Sigmoid colon (tissue), 7 donors: ENCODE data around the gene CORO2B. TPM values are rescaled to one million over a fixed set of nuclear protein-coding genes. Genes with fewer than 3 reads are reported as not detected.

Experiments
- DNase-seq: peaks from one replicate; pipeline ENCODE4 v3.0.0-alpha.2; 2019
- H3K27ac ChIP-seq, 4 donors: fragments of 200-600 bp; sonication (generic); one replicate each; pipeline ENCODE4 v1.5.1; 2016 to 2019; ENCODE audit warnings: mild to moderate bottlenecking in 1 of 4
- H3K27me3 ChIP-seq, 3 donors: fragments of 200-600 bp; sonication (generic); one replicate each; pipeline ENCODE4 v1.5.1; 2019; ENCODE audit warnings: mild to moderate bottlenecking in 1 of 3
- H3K36me3 ChIP-seq, 4 donors: fragments of 200-600 bp; sonication (generic); one replicate each; pipeline ENCODE4 v1.5.1; 2016 to 2019
- H3K4me1 ChIP-seq, 4 donors: fragments of 200-600 bp; sonication (generic); one replicate each; pipeline ENCODE4 v1.5.1; 2017 to 2019
- H3K4me3 ChIP-seq, 4 donors: fragments of 200-600 bp; sonication (generic); one replicate each; pipeline ENCODE4 v1.5.1; 2017 to 2019; ENCODE audit warnings: mild to moderate bottlenecking in 2 of 4, moderate library complexity in 1 of 4
- H3K9me3 ChIP-seq, 4 donors: fragments of 200-600 bp in 3 of 4; sonication (generic) in 3 of 4; one replicate each; pipeline versions ENCODE4 v1.5.1 to v1.6.1; 2013 to 2019
- EP300 ChIP-seq, 4 donors: sonication (generic); formaldehyde crosslinking; IDR thresholded peaks; one replicate each; pipeline ENCODE4 v1.6.1; 2017; ENCODE audit warnings: antibody characterized with exemption in 4 of 4
- POLR2A ChIP-seq, 2 donors: fragments of 450-650 bp; IDR thresholded peaks; one replicate each; pipeline ENCODE4 v1.6.1; 2016; ENCODE audit warnings: antibody characterized with exemption in 2 of 2, mild to moderate bottlenecking in 2 of 2, moderate library complexity in 2 of 2
- POLR2AphosphoS5 ChIP-seq, 4 donors: sonication (generic); formaldehyde crosslinking; IDR thresholded peaks; one replicate each; pipeline ENCODE4 v1.6.1; 2017; ENCODE audit warnings: antibody characterized with exemption in 4 of 4
- whole genome bisulfite sequencing, 2 donors: extraction: QIAGEN DNeasy Blood & Tissue Kit; methylation state at CpG; one replicate each; pipeline ENCODE4 v1.1.7; 2013; 5-methylcytosine and 5-hydroxymethylcytosine counted together
- intact Hi-C: fragments of 100-400 bp; cut with DNase I; formaldehyde crosslinking; loops from one replicate; pipeline ENCODE4 v1.15.1; 2023
- polyA plus RNA-seq, 3 donors: library from polyadenylated mRNA; stranded (reverse); fragments of 200-250 nt; gene quantifications; one replicate each; pipeline ENCODE4 v1.2.3, GENCODE V29; 2013
- total RNA-seq, 4 donors: library from RNA; depleted of rRNA; stranded (reverse); fragments of >200 nt; gene quantifications; one replicate each; pipeline ENCODE4 v1.1.0, GENCODE V29; 2016
- TF ChIP-seq, protein P1 (sequence below), 4 experiments: fragments of 450-650 bp in 3 of 4; fragments of 200-600 bp in 1 of 4; IDR thresholded peaks; one replicate each; pipeline ENCODE4 v1.5.1; 2016 to 2019; ENCODE audit warnings: antibody characterized with exemption in 4 of 4, mild to moderate bottlenecking in 3 of 4, moderate library complexity in 2 of 4
- donor health status: healthy with polysubstance abuse.
- donor health status: Bipolar disorder and iron deficiency.
- donor health status: healthy.

Gene CORO2B
- total and polyA plus RNA-seq, 7 donors = 0.46 to 3.9 (median 3.1) TPM

DNA sequence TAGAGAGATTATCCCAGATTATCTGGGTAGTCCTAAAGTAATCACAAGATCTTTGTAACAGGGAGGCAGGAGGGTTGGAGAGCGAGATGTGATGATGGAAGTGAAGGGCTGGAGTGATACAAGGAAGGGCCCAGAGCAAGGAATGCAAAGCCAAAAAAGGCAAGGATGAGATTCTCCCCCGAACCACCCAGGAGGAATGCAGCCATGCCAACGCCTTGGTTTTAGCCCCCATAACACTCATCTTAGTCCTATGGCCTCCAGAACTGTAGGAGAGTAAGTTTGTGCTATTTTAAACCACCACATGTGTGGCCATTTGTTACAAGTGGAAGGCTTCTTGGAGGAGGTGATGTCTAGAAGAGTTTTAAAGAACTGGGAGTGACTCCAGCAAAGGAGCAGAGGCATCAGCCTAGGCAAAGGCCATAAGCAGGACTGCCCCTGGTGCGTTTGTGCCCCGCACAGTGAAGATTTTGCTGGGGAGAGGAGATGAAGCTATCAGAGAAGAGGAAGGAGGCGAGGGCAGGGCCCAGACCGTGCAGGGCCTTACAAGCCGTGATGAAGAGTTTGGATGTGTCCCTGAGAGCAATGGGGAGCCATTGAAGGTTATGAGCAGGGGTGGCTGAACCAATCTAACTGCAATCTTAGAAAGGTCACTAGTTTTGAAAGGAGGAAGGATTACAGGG lies 25.3 kb upstream of the CORO2B start:
- Histone ChIP-seq H3K9me3 (no peaks in the 10 kb centered on the region), H3K4me1 (no peaks in the 10 kb centered on the region), H3K27ac (no peak overlapping the region), H3K36me3 (no peaks in the 10 kb centered on the region), H3K4me3 (no peak overlapping the region), H3K27me3 (peaks cover 3 to 21% (median 4%) of the 10 kb centered on the region in 3 donors)
- TF ChIP-seq, protein P1, sequence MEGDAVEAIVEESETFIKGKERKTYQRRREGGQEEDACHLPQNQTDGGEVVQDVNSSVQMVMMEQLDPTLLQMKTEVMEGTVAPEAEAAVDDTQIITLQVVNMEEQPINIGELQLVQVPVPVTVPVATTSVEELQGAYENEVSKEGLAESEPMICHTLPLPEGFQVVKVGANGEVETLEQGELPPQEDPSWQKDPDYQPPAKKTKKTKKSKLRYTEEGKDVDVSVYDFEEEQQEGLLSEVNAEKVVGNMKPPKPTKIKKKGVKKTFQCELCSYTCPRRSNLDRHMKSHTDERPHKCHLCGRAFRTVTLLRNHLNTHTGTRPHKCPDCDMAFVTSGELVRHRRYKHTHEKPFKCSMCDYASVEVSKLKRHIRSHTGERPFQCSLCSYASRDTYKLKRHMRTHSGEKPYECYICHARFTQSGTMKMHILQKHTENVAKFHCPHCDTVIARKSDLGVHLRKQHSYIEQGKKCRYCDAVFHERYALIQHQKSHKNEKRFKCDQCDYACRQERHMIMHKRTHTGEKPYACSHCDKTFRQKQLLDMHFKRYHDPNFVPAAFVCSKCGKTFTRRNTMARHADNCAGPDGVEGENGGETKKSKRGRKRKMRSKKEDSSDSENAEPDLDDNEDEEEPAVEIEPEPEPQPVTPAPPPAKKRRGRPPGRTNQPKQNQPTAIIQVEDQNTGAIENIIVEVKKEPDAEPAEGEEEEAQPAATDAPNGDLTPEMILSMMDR (IDR thresholded peaks at IDR 0.05) = no peak
- TF ChIP-seq POLR2A (IDR thresholded peaks at IDR 0.05) (no peak), POLR2AphosphoS5 (IDR thresholded peaks at IDR 0.05) (no peak), EP300 (IDR thresholded peaks at IDR 0.05) (no peak)
- WGBS, 2 donors = 60 to 71% methylated on average over 8 of the region's 8 CpGs
- intact Hi-C loops = loop anchor here (2.0 to 5.0 kb wide), 3 partner anchors 246 to 374 kb away; no protein-coding TSS in a partner anchor
- no peak for DNase-seq

- no peaks in the 10 kb centered on the region for H3K9me3 ChIP-seq
- intact Hi-C loops = loop anchor here (2.0 to 5.0 kb wide), 3 partner anchors 247 to 373 kb away; no protein-coding TSS in a partner anchor
- H3K4me1 ChIP-seq = peaks cover 0 to 4% (median under 1%) of the 10 kb centered on the region in 4 donors
- no peak overlapping the region for H3K4me3 ChIP-seq
- DNase-seq = no peak
- 37 to 44% methylated on average over 10 of the region's 10 CpGs for WGBS, 2 donors
- peaks cover 3 to 28% (median 4%) of the 10 kb centered on the region in 3 donors for H3K27me3 ChIP-seq
- no peak overlapping the region for H3K27ac ChIP-seq
- TF ChIP-seq POLR2A (IDR thresholded peaks at IDR 0.05) = no peak
- no peak for TF ChIP-seq EP300 (IDR thresholded peaks at IDR 0.05)
- TF ChIP-seq, protein P1 (IDR thresholded peaks at IDR 0.05) = peak; percentile 16 to 71 (median 54)
- no peak for TF ChIP-seq POLR2AphosphoS5 (IDR thresholded peaks at IDR 0.05)
- H3K36me3 ChIP-seq = no peaks in the 10 kb centered on the region
Observed at GRCh38 chr15:68553994-68554720, 24.6 kb upstream of the CORO2B start.

- no peak overlapping the region for H3K4me3 ChIP-seq
- no peak overlapping the region for H3K27ac ChIP-seq
- no peaks in the 10 kb centered on the region for H3K9me3 ChIP-seq
- peaks cover 0 to 12% (median 9%) of the 10 kb centered on the region in 4 donors for H3K4me1 ChIP-seq
- no peaks in the 10 kb centered on the region for H3K36me3 ChIP-seq
- TF ChIP-seq POLR2AphosphoS5 (IDR thresholded peaks at IDR 0.05) (no peak), POLR2A (IDR thresholded peaks at IDR 0.05) (no peak), EP300 (IDR thresholded peaks at IDR 0.05) (no peak)
- TF ChIP-seq, protein P1 (IDR thresholded peaks at IDR 0.05) = no peak
- DNase-seq = no peak
- intact Hi-C loops = loop anchor here (5.0 kb wide), 2 partner anchors 248 to 372 kb away; no protein-coding TSS in a partner anchor
- WGBS, 2 donors = 70 to 84% methylated on average over 10 of the region's 10 CpGs
- H3K27me3 ChIP-seq = peaks cover 3 to 35% (median 4%) of the 10 kb centered on the region in 3 donors
Observed at GRCh38 chr15:68554721-68555678, 23.8 kb upstream of the CORO2B start.

DNA sequence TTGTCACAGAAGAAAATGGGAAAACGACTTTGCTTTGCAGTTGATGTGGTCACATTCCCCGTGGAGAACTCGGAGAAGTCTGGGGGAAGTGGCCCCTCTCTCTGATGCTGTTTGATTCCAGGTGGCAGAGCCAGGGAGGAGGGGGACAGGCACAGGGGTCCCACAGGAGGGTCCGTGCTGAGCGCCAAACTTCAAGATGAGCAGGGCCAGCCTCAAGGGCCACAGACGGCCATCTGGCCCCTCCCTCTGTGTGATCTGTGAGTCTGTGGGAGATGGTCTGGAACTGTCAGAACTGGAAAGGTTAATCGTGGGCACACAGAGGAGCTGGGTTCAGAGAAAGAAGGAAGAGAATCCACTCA lies 23.1 kb upstream of the CORO2B start:
- Histone ChIP-seq H3K4me1 (peaks cover 0 to 13% (median 10%) of the 10 kb centered on the region in 4 donors), H3K27ac (no peak overlapping the region)

More for the DNA sequence above, 23.1 kb upstream of the CORO2B start:
- 76 to 83% methylated on average over 7 of the region's 7 CpGs for WGBS, 2 donors
- DNase-seq = no peak
- Histone ChIP-seq H3K36me3 (no peaks in the 10 kb centered on the region), H3K4me3 (no peak overlapping the region), H3K9me3 (no peaks in the 10 kb centered on the region), H3K27me3 (peaks cover 3 to 36% (median 4%) of the 10 kb centered on the region in 3 donors)
- intact Hi-C loops = no loop called here
- TF ChIP-seq EP300 (IDR thresholded peaks at IDR 0.05) (no peak), POLR2AphosphoS5 (IDR thresholded peaks at IDR 0.05) (no peak), POLR2A (IDR thresholded peaks at IDR 0.05) (no peak)
- TF ChIP-seq, protein P1 (IDR thresholded peaks at IDR 0.05) = no peak
